ENCODE data around the gene ROR2.

DNA sequence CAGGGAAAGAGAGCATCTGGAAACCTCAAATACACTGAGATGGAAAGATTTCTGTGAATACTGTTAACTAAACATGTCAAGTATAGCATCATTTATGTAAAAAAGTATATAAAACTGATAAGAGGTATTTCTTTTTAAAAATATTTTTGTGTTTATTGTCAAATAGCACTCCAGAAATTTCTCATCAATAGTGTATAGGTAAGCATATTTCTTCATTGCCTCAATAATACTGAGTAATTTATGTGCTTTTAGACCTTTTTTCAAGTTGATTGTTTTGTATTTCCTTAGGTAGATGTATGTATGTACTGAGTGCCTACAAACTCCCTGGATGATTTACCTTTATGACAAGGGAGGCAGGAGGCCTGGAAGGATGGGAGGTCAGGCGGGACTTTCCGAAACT is 196.3 kb downstream of the ROR2 start:
- TF ChIP-seq CSDC2 (CRISPR knock-in tag; IDR thresholded peaks at IDR 0.05) (no peak), CSRNP3 (CRISPR knock-in tag; IDR thresholded peaks at IDR 0.05) (no peak)

Measured in SK-N-SH treated with all-trans-retinoic acid at 6 μM for 48 hours (cell line).